IPS-18a (cell line): ENCODE data around the gene STK10.

Experiments
- H3K27ac ChIP-seq: one replicate; pipeline ENCODE4 v1.5.1; 2013; ENCODE audit warnings: low read length
- H3K27me3 ChIP-seq: one replicate; pipeline ENCODE4 v1.6.1; 2013; ENCODE audit warnings: mild to moderate bottlenecking, low read length; ENCODE audit not compliant: control insufficient read depth, insufficient read depth
- H3K36me3 ChIP-seq: one replicate; pipeline ENCODE4 v1.6.1; 2013; ENCODE audit warnings: low read depth, low read length; ENCODE audit not compliant: control insufficient read depth
- H3K4me1 ChIP-seq: one replicate; pipeline ENCODE4 v1.6.1; 2013; ENCODE audit warnings: low read depth, low read length; ENCODE audit not compliant: control insufficient read depth
- H3K4me3 ChIP-seq: one replicate; pipeline ENCODE4 v1.5.1; 2013; ENCODE audit warnings: low read length
- H3K9ac ChIP-seq: one replicate; pipeline ENCODE4 v1.6.1; 2013; ENCODE audit warnings: mild to moderate bottlenecking, low read length, moderate library complexity
- H3K9me3 ChIP-seq: one replicate; pipeline ENCODE4 v1.6.1; 2013; ENCODE audit warnings: low read depth, low read length; ENCODE audit not compliant: control insufficient read depth

STK10 gene

GRCh38 chr5:172148381-172148780, 39.6 kb downstream of the STK10 start:
- Histone ChIP-seq H3K4me3 (no peak overlapping the region), H3K27me3 (no peaks in the 10 kb centered on the region), H3K36me3 (no peaks in the 10 kb centered on the region), H3K4me1 (no peaks in the 10 kb centered on the region), H3K9me3 (no peaks in the 10 kb centered on the region), H3K27ac (no peak overlapping the region), H3K9ac (no peak overlapping the region)

GRCh38 chr5:172147857-172148256, 40.2 kb downstream of the STK10 start:
- Histone ChIP-seq H3K9ac (no peak overlapping the region), H3K9me3 (no peaks in the 10 kb centered on the region), H3K4me3 (no peak overlapping the region), H3K27ac (no peak overlapping the region), H3K36me3 (no peaks in the 10 kb centered on the region), H3K4me1 (no peaks in the 10 kb centered on the region), H3K27me3 (no peaks in the 10 kb centered on the region)

- peaks cover 1% of the 10 kb centered on the region for H3K4me1 ChIP-seq
- H3K4me3 ChIP-seq, result no peak overlapping the region
- no peak overlapping the region for H3K27ac ChIP-seq
- H3K36me3 ChIP-seq, result no peaks in the 10 kb centered on the region
- H3K9me3 ChIP-seq, result no peaks in the 10 kb centered on the region
- no peaks in the 10 kb centered on the region for H3K27me3 ChIP-seq
- H3K9ac ChIP-seq, result no peak overlapping the region
These were observed 41.3 kb downstream of the STK10 start for GRCh38 chr5:172146748-172147092.

- Histone ChIP-seq H3K36me3 (no peaks in the 10 kb centered on the region), H3K9me3 (no peaks in the 10 kb centered on the region), H3K27ac (no peak overlapping the region), H3K4me3 (no peak overlapping the region), H3K27me3 (no peaks in the 10 kb centered on the region), H3K9ac (no peak overlapping the region), H3K4me1 (peaks cover 2% of the 10 kb centered on the region)
These were observed 41.9 kb downstream of the STK10 start for GRCh38 chr5:172145870-172146747.

GRCh38 chr5:172144931-172145869, 42.8 kb downstream of the STK10 start:
- Histone ChIP-seq H3K4me1 (peaks cover 2% of the 10 kb centered on the region), H3K4me3 (no peak overlapping the region), H3K27ac (no peak overlapping the region), H3K36me3 (no peaks in the 10 kb centered on the region), H3K27me3 (no peaks in the 10 kb centered on the region), H3K9ac (no peak overlapping the region), H3K9me3 (no peaks in the 10 kb centered on the region)

GRCh38 chr5:172144291-172144815, 43.7 kb downstream of the STK10 start:
- Histone ChIP-seq H3K9ac (no peak overlapping the region), H3K36me3 (no peaks in the 10 kb centered on the region), H3K27ac (no peak overlapping the region), H3K4me3 (no peak overlapping the region), H3K9me3 (no peaks in the 10 kb centered on the region), H3K27me3 (no peaks in the 10 kb centered on the region), H3K4me1 (peaks cover 2% of the 10 kb centered on the region)

GRCh38 chr5:172143875-172144274, 44.1 kb downstream of the STK10 start:
- no peaks in the 10 kb centered on the region for H3K27me3 ChIP-seq
- H3K9me3 ChIP-seq, result no peaks in the 10 kb centered on the region
- no peak overlapping the region for H3K4me3 ChIP-seq
- H3K9ac ChIP-seq, result no peak overlapping the region
- peaks cover 2% of the 10 kb centered on the region for H3K4me1 ChIP-seq
- H3K27ac ChIP-seq, result no peak overlapping the region
- H3K36me3 ChIP-seq, result no peaks in the 10 kb centered on the region

GRCh38 chr5:172142709-172143215, 45.3 kb downstream of the STK10 start:
- Histone ChIP-seq H3K4me1 (peaks cover 2% of the 10 kb centered on the region), H3K9ac (no peak overlapping the region), H3K27ac (no peak overlapping the region), H3K36me3 (no peaks in the 10 kb centered on the region), H3K9me3 (no peaks in the 10 kb centered on the region), H3K27me3 (no peaks in the 10 kb centered on the region), H3K4me3 (no peak overlapping the region)

GRCh38 chr5:172141949-172142319, 46.1 kb downstream of the STK10 start:
- H3K9ac ChIP-seq, result no peak overlapping the region

GRCh38 chr5:172140866-172141265, 47.2 kb downstream of the STK10 start:
- Histone ChIP-seq H3K4me1 (peaks cover 2% of the 10 kb centered on the region), H3K9ac (no peak overlapping the region), H3K27me3 (no peaks in the 10 kb centered on the region), H3K36me3 (no peaks in the 10 kb centered on the region), H3K27ac (no peak overlapping the region), H3K4me3 (no peak overlapping the region), H3K9me3 (no peaks in the 10 kb centered on the region)

More at GRCh38 chr5:172141949-172142319, 46.1 kb downstream of the STK10 start:
- no peaks in the 10 kb centered on the region for H3K36me3 ChIP-seq
- H3K27me3 ChIP-seq, result no peaks in the 10 kb centered on the region
- no peak overlapping the region for H3K4me3 ChIP-seq
- H3K27ac ChIP-seq, result no peak overlapping the region
- peaks cover 2% of the 10 kb centered on the region for H3K4me1 ChIP-seq
- no peaks in the 10 kb centered on the region for H3K9me3 ChIP-seq

- Histone ChIP-seq H3K27ac (no peak overlapping the region), H3K9ac (no peak overlapping the region), H3K27me3 (no peaks in the 10 kb centered on the region), H3K4me1 (peaks cover 2% of the 10 kb centered on the region), H3K36me3 (no peaks in the 10 kb centered on the region), H3K9me3 (no peaks in the 10 kb centered on the region), H3K4me3 (no peak overlapping the region)
These were observed 47.9 kb downstream of the STK10 start for GRCh38 chr5:172140120-172140519.
